ENCODE results near the gene ADARB1.
"Not testable (repeated sequence)": the region's sequence is repeated elsewhere in the genome, so short reads cannot be mapped to it uniquely, and the experiment has no call there.

The ADARB1 gene

GRCh38 chr21:45124596-45124995, 50.2 kb downstream of the ADARB1 start:
- DNase-seq (ENCODE audit: low read depth, low spot score), result no peak
- no peak overlapping the region for H3K4me3 ChIP-seq (ENCODE audit: low read length)

GRCh38 chr21:45125357-45125756, 51.0 kb downstream of the ADARB1 start:
- no peak for DNase-seq (ENCODE audit: low read depth, low spot score)
- H3K4me3 ChIP-seq (ENCODE audit: low read length), result no peak overlapping the region

GRCh38 chr21:45126204-45126626, 51.8 kb downstream of the ADARB1 start:
- no peak overlapping the region for H3K4me3 ChIP-seq (ENCODE audit: low read length)
- no peak for DNase-seq (ENCODE audit: low read depth, low spot score)

- DNase-seq (ENCODE audit: low read depth, low spot score), result no peak
- no peak overlapping the region for H3K4me3 ChIP-seq (ENCODE audit: low read length)
Measured at GRCh38 chr21:45126983-45127382, 52.6 kb downstream of the ADARB1 start.

- DNase-seq (ENCODE audit: low read depth, low spot score), result no peak
- H3K4me3 ChIP-seq (ENCODE audit: low read length), result no peak overlapping the region
Measured at GRCh38 chr21:45127937-45128336, 53.6 kb downstream of the ADARB1 start.

GRCh38 chr21:45128613-45129188, 54.3 kb downstream of the ADARB1 start:
- peak; percentile 63 for DNase-seq (ENCODE audit: low read depth, low spot score)

GRCh38 chr21:45129189-45129923, 55.0 kb downstream of the ADARB1 start:
- H3K4me3 ChIP-seq (ENCODE audit: low read length), result no peak overlapping the region
- no peak for DNase-seq (ENCODE audit: low read depth, low spot score)

More at GRCh38 chr21:45128613-45129188, 54.3 kb downstream of the ADARB1 start:
- H3K4me3 ChIP-seq (ENCODE audit: low read length), result no peak overlapping the region

- no peak for DNase-seq (ENCODE audit: low read depth, low spot score)
- no peak overlapping the region for H3K4me3 ChIP-seq (ENCODE audit: low read length)
Measured at GRCh38 chr21:45130324-45130774, 56.0 kb downstream of the ADARB1 start.

- DNase-seq (ENCODE audit: low read depth, low spot score), result no peak
- no peak overlapping the region for H3K4me3 ChIP-seq (ENCODE audit: low read length)
Measured at GRCh38 chr21:45131537-45131999, 57.2 kb downstream of the ADARB1 start.

GRCh38 chr21:45132841-45133573, 58.6 kb downstream of the ADARB1 start:
- no peak overlapping the region for H3K4me3 ChIP-seq (ENCODE audit: low read length)
- DNase-seq (ENCODE audit: low read depth, low spot score), result no peak

- not testable (repeated sequence) for DNase-seq (ENCODE audit: low read depth, low spot score)
Measured at GRCh38 chr21:45133574-45134278, 59.3 kb downstream of the ADARB1 start.

GRCh38 chr21:45134279-45135076, 60.1 kb downstream of the ADARB1 start:
- DNase-seq (ENCODE audit: low read depth, low spot score), result no peak
- H3K4me3 ChIP-seq (ENCODE audit: low read length), result no peak overlapping the region

More at GRCh38 chr21:45133574-45134278, 59.3 kb downstream of the ADARB1 start:
- H3K4me3 ChIP-seq (ENCODE audit: low read length), result not testable (repeated sequence)

- DNase-seq (ENCODE audit: low read depth, low spot score), result no peak
Measured at GRCh38 chr21:45135122-45135521, 60.7 kb downstream of the ADARB1 start.

GRCh38 chr21:45135868-45136267, 61.5 kb downstream of the ADARB1 start:
- no peak overlapping the region for H3K4me3 ChIP-seq (ENCODE audit: low read length)
- DNase-seq (ENCODE audit: low read depth, low spot score), result no peak

More at GRCh38 chr21:45135122-45135521, 60.7 kb downstream of the ADARB1 start:
- no peak overlapping the region for H3K4me3 ChIP-seq (ENCODE audit: low read length)

- no peak overlapping the region for H3K4me3 ChIP-seq (ENCODE audit: low read length)
- no peak for DNase-seq (ENCODE audit: low read depth, low spot score)
Measured at GRCh38 chr21:45136500-45136899, 62.1 kb downstream of the ADARB1 start.

- no peak overlapping the region for H3K4me3 ChIP-seq (ENCODE audit: low read length)
- peak; percentile 60 for DNase-seq (ENCODE audit: low read depth, low spot score)
Measured at GRCh38 chr21:45136927-45137611, 62.7 kb downstream of the ADARB1 start.

GRCh38 chr21:45137612-45137937, 63.2 kb downstream of the ADARB1 start:
- H3K4me3 ChIP-seq (ENCODE audit: low read length), result no peak overlapping the region
- DNase-seq (ENCODE audit: low read depth, low spot score), result no peak
